ENCODE data around the gene HS2ST1.

DNA sequence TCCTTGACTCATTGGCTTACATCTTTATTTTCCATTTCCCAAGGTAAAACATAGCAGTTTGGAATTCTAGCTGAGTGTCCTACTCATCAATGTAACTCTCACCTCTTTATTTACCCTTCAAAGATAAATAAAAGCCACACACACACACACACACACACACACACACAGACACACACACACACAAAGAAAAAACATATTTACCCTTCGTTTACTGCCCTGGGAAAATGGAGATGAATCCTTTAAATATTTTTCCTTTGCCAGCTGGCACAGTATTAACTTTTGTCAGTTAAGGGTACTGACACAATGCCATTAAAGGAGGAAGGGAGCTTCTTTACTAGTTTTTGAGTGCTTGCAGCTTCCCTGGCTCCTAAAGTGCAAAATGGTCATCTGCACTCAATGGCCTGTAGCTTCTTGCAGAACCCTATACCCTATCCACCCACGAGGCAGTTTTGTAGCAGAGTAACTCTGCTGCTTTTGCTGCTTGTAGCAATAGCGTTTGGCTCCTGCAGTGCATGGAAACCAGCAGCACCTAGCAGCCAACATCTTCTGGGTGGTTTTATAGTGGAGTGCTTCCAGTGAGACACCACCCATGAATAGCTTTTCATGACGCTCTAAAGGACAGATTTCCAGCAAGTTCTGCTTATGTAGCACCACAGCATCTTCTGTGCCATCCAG lies 103.7 kb downstream of the HS2ST1 start:
- TF ChIP-seq, protein P1, sequence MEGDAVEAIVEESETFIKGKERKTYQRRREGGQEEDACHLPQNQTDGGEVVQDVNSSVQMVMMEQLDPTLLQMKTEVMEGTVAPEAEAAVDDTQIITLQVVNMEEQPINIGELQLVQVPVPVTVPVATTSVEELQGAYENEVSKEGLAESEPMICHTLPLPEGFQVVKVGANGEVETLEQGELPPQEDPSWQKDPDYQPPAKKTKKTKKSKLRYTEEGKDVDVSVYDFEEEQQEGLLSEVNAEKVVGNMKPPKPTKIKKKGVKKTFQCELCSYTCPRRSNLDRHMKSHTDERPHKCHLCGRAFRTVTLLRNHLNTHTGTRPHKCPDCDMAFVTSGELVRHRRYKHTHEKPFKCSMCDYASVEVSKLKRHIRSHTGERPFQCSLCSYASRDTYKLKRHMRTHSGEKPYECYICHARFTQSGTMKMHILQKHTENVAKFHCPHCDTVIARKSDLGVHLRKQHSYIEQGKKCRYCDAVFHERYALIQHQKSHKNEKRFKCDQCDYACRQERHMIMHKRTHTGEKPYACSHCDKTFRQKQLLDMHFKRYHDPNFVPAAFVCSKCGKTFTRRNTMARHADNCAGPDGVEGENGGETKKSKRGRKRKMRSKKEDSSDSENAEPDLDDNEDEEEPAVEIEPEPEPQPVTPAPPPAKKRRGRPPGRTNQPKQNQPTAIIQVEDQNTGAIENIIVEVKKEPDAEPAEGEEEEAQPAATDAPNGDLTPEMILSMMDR (IDR thresholded peaks at IDR 0.05), result no peak
- no peak for TF ChIP-seq POLR2A (IDR thresholded peaks at IDR 0.05)

Data from body of pancreas (tissue), 4 donors.